GM23338 (cell line): ENCODE measurements around the gene CDX1. TPM values are rescaled to one million over a fixed set of nuclear protein-coding genes. Genes with fewer than 3 reads are reported as not detected.

ENCODE experiments used
- ATAC-seq: fragments of 200-7000 bp; cut with Tn5 transposase; 3 replicates; pipeline ENCODE4 v1.9.1; 2020
- DNase-seq: peaks from one replicate; pipeline ENCODE4 v3.0.0-alpha.2; 2015; ENCODE audit warnings: low spot score
- H2AFZ ChIP-seq: fragments of 200-600 bp; sonication (generic); 2 replicates; pipeline ENCODE4 v1.8.0; 2016; ENCODE audit warnings: antibody characterized with exemption, mild to moderate bottlenecking, moderate library complexity
- H3F3A ChIP-seq: fragments of 200-600 bp; sonication (generic); replicated peaks from 2 replicates; pipeline ENCODE4 v1.8.0; 2017; ENCODE audit warnings: antibody characterized with exemption, mixed run types, low read depth
- H3K27ac ChIP-seq: fragments of 200-600 bp; sonication (generic); 2 replicates; pipeline ENCODE4 v1.6.1; 2016; ENCODE audit warnings: low read depth
- H3K27me3 ChIP-seq: fragments of 200-600 bp; sonication (generic); 2 replicates; pipeline ENCODE4 v1.8.0; 2016; ENCODE audit warnings: mild to moderate bottlenecking, mixed run types, moderate library complexity; ENCODE audit not compliant: insufficient read depth
- H3K36me3 ChIP-seq: fragments of 200-600 bp; sonication (generic); 2 replicates; pipeline ENCODE4 v1.8.0; 2016; ENCODE audit warnings: mild to moderate bottlenecking; ENCODE audit not compliant: insufficient read depth
- H3K4me1 ChIP-seq: fragments of 200-600 bp; sonication (generic); 2 replicates; pipeline ENCODE4 v1.8.0; 2016; ENCODE audit warnings: mild to moderate bottlenecking, moderate library complexity; ENCODE audit not compliant: insufficient read depth
- H3K4me2 ChIP-seq: fragments of 200-600 bp; sonication (generic); 2 replicates; pipeline ENCODE4 v1.7.1; 2017; ENCODE audit warnings: mixed run types
- H3K4me3 ChIP-seq: fragments of 200-600 bp; sonication (generic); 2 replicates; pipeline ENCODE4 v1.6.1; 2016; ENCODE audit warnings: mixed run types
- H3K79me2 ChIP-seq: fragments of 200-600 bp; sonication (generic); replicated peaks from 2 replicates; pipeline ENCODE4 v1.8.0; 2017; ENCODE audit warnings: mild to moderate bottlenecking; ENCODE audit not compliant: insufficient read depth
- H3K9me2 ChIP-seq: fragments of 200-600 bp; sonication (generic); 2 replicates; pipeline ENCODE4 v1.8.0; 2017; ENCODE audit not compliant: insufficient read depth
- H4K20me1 ChIP-seq: fragments of 200-600 bp; sonication (generic); replicated peaks from 2 replicates; pipeline ENCODE4 v1.8.0; 2017; ENCODE audit warnings: mild to moderate bottlenecking; ENCODE audit not compliant: insufficient read depth
- H3K27ac Mint-ChIP-seq: 2 replicates; pipeline ENCODE4 v1.8.0; 2020; ENCODE audit warnings: inconsistent platforms, mild to moderate bottlenecking, moderate library complexity, mixed read lengths
- H3K27me3 Mint-ChIP-seq: 3 replicates; pipeline ENCODE4 v1.8.0; 2022; ENCODE audit warnings: low read depth, mild to moderate bottlenecking, moderate library complexity, mixed read lengths, inconsistent platforms; ENCODE audit not compliant: insufficient read depth, poor library complexity
- H3K36me3 Mint-ChIP-seq: 3 replicates; pipeline ENCODE4 v1.8.0; 2021; ENCODE audit warnings: low read depth, mild to moderate bottlenecking, inconsistent platforms, moderate library complexity, mixed read lengths
- H3K4me1 Mint-ChIP-seq: 3 replicates; pipeline ENCODE4 v1.8.0; 2020; ENCODE audit warnings: mild to moderate bottlenecking, inconsistent platforms, mixed read lengths
- H3K4me3 Mint-ChIP-seq: 3 replicates; pipeline ENCODE4 v1.8.0; 2021; ENCODE audit warnings: moderate library complexity, mild to moderate bottlenecking, inconsistent platforms, mixed read lengths
- H3K9me3 Mint-ChIP-seq: 3 replicates; pipeline ENCODE4 v1.8.0; 2020; ENCODE audit warnings: moderate library complexity, mild to moderate bottlenecking, inconsistent platforms, mixed read lengths
- POLR2AphosphoS5 ChIP-seq: IDR thresholded peaks from 2 replicates; pipeline ENCODE4 v1.6.1; 2016; ENCODE audit warnings: antibody characterized with exemption, low read depth
- STAT1 ChIP-seq: IDR thresholded peaks from one replicate; pipeline ENCODE4 v1.6.1; 2016; ENCODE audit warnings: antibody characterized with exemption; ENCODE audit not compliant: unreplicated experiment
- ZNF462 ChIP-seq: fragments of 250-450 bp; sonication (Bioruptor Pico); IDR thresholded peaks from 2 replicates; pipeline ENCODE4 v1.5.0; 2020; ENCODE audit warnings: mild to moderate bottlenecking, moderate library complexity
- polyA plus RNA-seq: library from polyadenylated mRNA; unstranded; fragments of >200 nt; fragmentation: Nextera tagmentation; extraction: Ambion mirVana; gene quantifications from 2 replicates; pipeline ENCODE4 v1.2.1, GENCODE V29; 2016
- total RNA-seq: library from RNA; depleted of rRNA; stranded (reverse); fragments of >200 nt; shearing (Covaris generic); gene quantifications from 2 replicates; pipeline ENCODE4 v1.2.3, GENCODE V29; 2014

CDX1 gene
- total and polyA plus RNA-seq, 2 experiments from 2014 or later: not detected

DNA sequence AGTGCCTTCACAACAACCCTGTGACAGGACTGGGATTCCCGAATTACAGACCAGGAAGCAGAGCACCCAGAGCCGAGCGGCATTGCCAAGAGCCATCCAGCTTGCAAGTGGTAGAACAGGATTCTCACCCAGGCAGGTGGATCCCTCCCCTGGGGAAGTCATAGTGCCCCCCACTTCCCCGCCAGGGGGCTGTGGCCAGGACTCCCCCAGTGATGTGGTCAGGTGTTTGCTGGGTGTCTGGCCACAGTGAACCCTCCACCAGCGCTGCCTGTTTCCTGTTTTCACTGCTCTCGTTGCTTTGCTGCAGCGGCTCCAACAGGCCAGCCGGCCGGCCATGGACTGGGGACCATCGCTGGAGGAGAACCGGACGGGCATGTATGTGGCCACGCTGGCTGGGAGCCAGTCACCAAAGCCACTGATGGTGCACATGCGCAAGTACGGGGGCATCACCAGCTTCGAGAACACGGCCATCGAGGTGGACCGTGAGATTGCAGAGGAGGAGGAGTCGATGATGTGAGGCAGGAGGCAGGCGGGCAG, 42.6 kb downstream of the CDX1 start:
- ATAC-seq: no peak
- H3K4me2 ChIP-seq: no peak overlapping the region

More for the DNA sequence above, 42.6 kb downstream of the CDX1 start:
- no peaks in the 10 kb centered on the region for H3K27me3 ChIP-seq
- peaks cover 55% of the 10 kb centered on the region for H3K4me1 Mint-ChIP-seq
- TF ChIP-seq STAT1 (no peak), ZNF462 (CRISPR knock-in tag) (no peak), POLR2AphosphoS5 (no peak)
- no peaks in the 10 kb centered on the region for H4K20me1 ChIP-seq
- H3K4me3 Mint-ChIP-seq: no peak overlapping the region
- no peaks in the 10 kb centered on the region for H3K36me3 ChIP-seq
- no peaks in the 10 kb centered on the region for H3K9me2 ChIP-seq
- H3K27ac ChIP-seq: no peak overlapping the region; the same call in 1 of the 2 replicates
- 0 out of 2 replicates have a peak overlapping the region, but pooled peaks have one; percentile 65 for H3K27ac Mint-ChIP-seq
- DNase-seq: no peak
- no peaks in the 10 kb centered on the region; the same call in 2 of the 3 replicates for H3K36me3 Mint-ChIP-seq
- H3K79me2 ChIP-seq: no peaks in the 10 kb centered on the region
- H3K27me3 Mint-ChIP-seq: peaks cover 18% of the 10 kb centered on the region
- peaks cover 11% of the 10 kb centered on the region for H3K4me1 ChIP-seq
- H3K4me3 ChIP-seq: no peak overlapping the region
- 0 out of 2 replicates have a peak, but pooled peaks cover 5% of the 10 kb centered on the region for H3F3A ChIP-seq
- H3K9me3 Mint-ChIP-seq: no peaks in the 10 kb centered on the region; the same call in 1 of the 3 replicates
- no peak overlapping the region; the same call in 1 of the 2 replicates for H2AFZ ChIP-seq
